ENCODE data around the gene FBXL7.

The FBXL7 gene

DNA sequence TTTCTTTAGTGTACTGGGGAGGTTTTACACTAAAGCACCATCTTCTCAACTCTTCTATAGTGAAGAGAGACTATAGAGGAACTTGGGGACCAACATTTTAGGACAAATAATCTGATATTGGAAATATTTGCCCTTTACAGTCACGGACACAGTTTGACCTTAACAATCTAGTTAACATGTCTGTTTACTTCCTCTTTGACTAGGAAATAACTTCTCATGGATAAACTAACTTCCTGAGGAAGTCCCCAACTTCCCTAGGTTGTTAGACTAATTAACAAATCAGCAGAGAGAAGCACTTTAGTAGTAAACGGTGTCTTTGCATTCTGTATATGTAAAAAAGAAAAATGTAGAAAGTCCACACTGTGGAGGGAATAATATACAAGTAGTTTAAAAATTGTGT is 127.7 kb downstream of the FBXL7 start:
- no peak overlapping the region for H2AFZ ChIP-seq (ENCODE audit: low read depth, low read length)
- H3K4me2 ChIP-seq (ENCODE audit: low read length), result no peak overlapping the region
- H3K27me3 ChIP-seq (ENCODE audit: low read depth, low read length), result no peaks in the 10 kb centered on the region
- no peaks in the 10 kb centered on the region for H3K4me1 ChIP-seq (ENCODE audit: low read length)
- H4K20me1 ChIP-seq (ENCODE audit: insufficient read depth, low read length), result no peaks in the 10 kb centered on the region
- H3K9me3 ChIP-seq (ENCODE audit: insufficient read depth, low read length), result no peaks in the 10 kb centered on the region
- no peaks in the 10 kb centered on the region for H3K79me2 ChIP-seq (ENCODE audit: low read length)
- TF ChIP-seq, protein P1, sequence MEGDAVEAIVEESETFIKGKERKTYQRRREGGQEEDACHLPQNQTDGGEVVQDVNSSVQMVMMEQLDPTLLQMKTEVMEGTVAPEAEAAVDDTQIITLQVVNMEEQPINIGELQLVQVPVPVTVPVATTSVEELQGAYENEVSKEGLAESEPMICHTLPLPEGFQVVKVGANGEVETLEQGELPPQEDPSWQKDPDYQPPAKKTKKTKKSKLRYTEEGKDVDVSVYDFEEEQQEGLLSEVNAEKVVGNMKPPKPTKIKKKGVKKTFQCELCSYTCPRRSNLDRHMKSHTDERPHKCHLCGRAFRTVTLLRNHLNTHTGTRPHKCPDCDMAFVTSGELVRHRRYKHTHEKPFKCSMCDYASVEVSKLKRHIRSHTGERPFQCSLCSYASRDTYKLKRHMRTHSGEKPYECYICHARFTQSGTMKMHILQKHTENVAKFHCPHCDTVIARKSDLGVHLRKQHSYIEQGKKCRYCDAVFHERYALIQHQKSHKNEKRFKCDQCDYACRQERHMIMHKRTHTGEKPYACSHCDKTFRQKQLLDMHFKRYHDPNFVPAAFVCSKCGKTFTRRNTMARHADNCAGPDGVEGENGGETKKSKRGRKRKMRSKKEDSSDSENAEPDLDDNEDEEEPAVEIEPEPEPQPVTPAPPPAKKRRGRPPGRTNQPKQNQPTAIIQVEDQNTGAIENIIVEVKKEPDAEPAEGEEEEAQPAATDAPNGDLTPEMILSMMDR (IDR thresholded peaks at IDR 0.05; ENCODE audit: low read depth, low read length), result no peak
- no peak for TF ChIP-seq EZH2phosphoT487 (IDR thresholded peaks at IDR 0.05; ENCODE audit: low read depth)
- H3K27ac ChIP-seq (ENCODE audit: low read length), result no peak overlapping the region
- no peaks in the 10 kb centered on the region for H3K36me3 ChIP-seq (replicated peaks; ENCODE audit: low read depth, low read length)
- no peak overlapping the region for H3K4me3 ChIP-seq (ENCODE audit: low read length)
- no peak overlapping the region for H3K9ac ChIP-seq (ENCODE audit: low read length)

DNA sequence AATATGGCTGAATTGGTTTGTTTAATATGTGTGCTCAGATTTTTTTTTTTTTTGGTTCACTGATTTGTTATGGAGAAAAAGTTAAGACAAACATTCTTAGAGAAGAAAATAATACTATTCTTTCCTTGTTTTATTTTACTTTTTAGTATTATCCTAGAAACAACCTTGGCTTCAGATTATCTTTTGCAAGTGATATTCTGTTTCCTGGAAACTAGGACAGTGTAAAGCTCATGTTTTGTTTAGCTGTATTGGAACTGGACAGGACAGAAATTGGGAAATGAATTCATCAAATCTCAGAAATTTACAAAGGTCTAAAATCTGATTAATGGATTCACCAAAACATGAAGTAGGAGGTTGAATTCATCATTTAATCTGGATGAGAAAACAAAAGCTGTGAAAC is 130.5 kb downstream of the FBXL7 start:
- no peak overlapping the region for H3K4me3 ChIP-seq (ENCODE audit: low read length)
- no peak overlapping the region for H2AFZ ChIP-seq (ENCODE audit: low read depth, low read length)
- no peaks in the 10 kb centered on the region for H3K79me2 ChIP-seq (ENCODE audit: low read length)
- no peaks in the 10 kb centered on the region for H4K20me1 ChIP-seq (ENCODE audit: insufficient read depth, low read length)
- TF ChIP-seq, protein P1 (IDR thresholded peaks at IDR 0.05; ENCODE audit: low read depth, low read length), result no peak
- TF ChIP-seq EZH2phosphoT487 (IDR thresholded peaks at IDR 0.05; ENCODE audit: low read depth), result no peak
- H3K9ac ChIP-seq (ENCODE audit: low read length), result no peak overlapping the region
- H3K4me1 ChIP-seq (ENCODE audit: low read length), result no peaks in the 10 kb centered on the region
- no peaks in the 10 kb centered on the region for H3K36me3 ChIP-seq (replicated peaks; ENCODE audit: low read depth, low read length)
- H3K4me2 ChIP-seq (ENCODE audit: low read length), result no peak overlapping the region
- H3K27ac ChIP-seq (ENCODE audit: low read length), result no peak overlapping the region
- no peaks in the 10 kb centered on the region for H3K27me3 ChIP-seq (ENCODE audit: low read depth, low read length)
- H3K9me3 ChIP-seq (ENCODE audit: insufficient read depth, low read length), result no peaks in the 10 kb centered on the region

DNA sequence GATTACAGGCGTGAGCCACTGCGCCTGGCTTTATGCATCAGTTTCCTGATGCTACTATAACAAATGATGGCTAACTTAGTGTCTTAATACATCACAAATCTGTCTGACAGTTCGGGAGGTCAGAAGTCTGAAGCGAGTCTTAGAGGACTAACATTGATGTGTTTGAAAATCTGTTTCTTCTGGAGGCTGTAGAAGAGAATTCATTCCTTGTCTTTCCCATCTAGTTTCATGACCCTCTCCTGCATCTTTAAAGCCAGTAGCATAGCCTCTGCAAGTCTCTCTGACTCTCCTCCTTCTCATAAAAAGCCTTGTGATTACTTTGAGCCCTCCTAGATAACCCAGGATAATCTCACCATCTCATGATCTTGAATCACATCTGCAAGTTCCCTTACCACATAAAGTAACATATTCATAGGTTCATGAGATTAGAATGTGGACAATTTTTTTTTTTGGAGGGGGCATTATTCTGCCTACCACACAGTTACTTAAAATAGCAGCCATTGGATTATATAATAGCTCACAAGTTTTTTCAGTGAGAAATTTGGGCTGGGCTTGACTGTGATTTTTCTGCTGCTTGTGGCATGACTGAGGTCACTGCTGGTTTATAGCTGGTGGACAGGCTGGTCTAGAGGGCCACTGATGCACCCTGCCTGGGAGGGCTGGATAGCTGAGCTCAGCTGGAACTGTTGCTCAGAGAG is 134.8 kb downstream of the FBXL7 start:
- H3K4me3 ChIP-seq (ENCODE audit: low read length), result no peak overlapping the region
- H3K4me2 ChIP-seq (ENCODE audit: low read length), result no peak overlapping the region
- no peaks in the 10 kb centered on the region for H3K79me2 ChIP-seq (ENCODE audit: low read length)
- no peak for TF ChIP-seq EZH2phosphoT487 (IDR thresholded peaks at IDR 0.05; ENCODE audit: low read depth)
- TF ChIP-seq, protein P1 (IDR thresholded peaks at IDR 0.05; ENCODE audit: low read depth, low read length), result no peak
- H3K27me3 ChIP-seq (ENCODE audit: low read depth, low read length), result no peaks in the 10 kb centered on the region
- H3K36me3 ChIP-seq (replicated peaks; ENCODE audit: low read depth, low read length), result no peaks in the 10 kb centered on the region
- H3K9me3 ChIP-seq (ENCODE audit: insufficient read depth, low read length), result no peaks in the 10 kb centered on the region
- H2AFZ ChIP-seq (ENCODE audit: low read depth, low read length), result no peak overlapping the region
- no peaks in the 10 kb centered on the region for H4K20me1 ChIP-seq (ENCODE audit: insufficient read depth, low read length)
- no peak overlapping the region for H3K9ac ChIP-seq (ENCODE audit: low read length)
- no peak overlapping the region for H3K27ac ChIP-seq (ENCODE audit: low read length)
- H3K4me1 ChIP-seq (ENCODE audit: low read length), result no peaks in the 10 kb centered on the region

DNA sequence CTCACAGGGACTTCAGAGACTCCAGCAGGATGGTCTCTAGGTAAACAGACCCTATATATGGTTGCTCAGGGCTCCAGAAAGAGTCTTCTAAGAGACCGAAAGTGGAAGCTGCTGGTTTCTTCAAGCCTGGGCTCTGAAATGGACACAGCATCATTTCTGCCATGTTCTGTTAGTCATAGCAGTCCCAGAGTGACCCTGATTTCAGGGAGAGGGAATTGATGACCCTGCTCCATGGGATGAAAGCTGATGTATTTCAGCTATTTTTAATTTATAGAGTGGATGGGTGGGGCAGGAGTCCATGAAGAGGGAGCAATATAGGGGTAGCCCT is 135.3 kb downstream of the FBXL7 start:
- Histone ChIP-seq H3K79me2 (ENCODE audit: low read length) (no peaks in the 10 kb centered on the region), H3K4me2 (ENCODE audit: low read length) (no peak overlapping the region), H3K27me3 (ENCODE audit: low read depth, low read length) (no peaks in the 10 kb centered on the region), H3K4me3 (ENCODE audit: low read length) (no peak overlapping the region), H4K20me1 (ENCODE audit: insufficient read depth, low read length) (no peaks in the 10 kb centered on the region), H3K9ac (ENCODE audit: low read length) (no peak overlapping the region), H3K27ac (ENCODE audit: low read length) (no peak overlapping the region), H3K4me1 (ENCODE audit: low read length) (no peaks in the 10 kb centered on the region), H2AFZ (ENCODE audit: low read depth, low read length) (no peak overlapping the region), H3K9me3 (ENCODE audit: insufficient read depth, low read length) (no peaks in the 10 kb centered on the region), H3K36me3 (replicated peaks; ENCODE audit: low read depth, low read length) (no peaks in the 10 kb centered on the region)
- TF ChIP-seq, protein P1 (IDR thresholded peaks at IDR 0.05; ENCODE audit: low read depth, low read length), result no peak
- no peak for TF ChIP-seq EZH2phosphoT487 (IDR thresholded peaks at IDR 0.05; ENCODE audit: low read depth)

Measured in OCI-LY3 (cell line).